Type B pancreatic cell (in vitro differentiated cells): ENCODE measurements around the gene RUVBL1. TPM values are rescaled to one million over a fixed set of nuclear protein-coding genes. Genes with fewer than 3 reads are reported as not detected.

Experiments used
- DNase-seq: peaks from one replicate; pipeline ENCODE4 v3.0.0; 2021; ENCODE audit warnings: mixed read lengths; ENCODE audit not compliant: unreplicated experiment; ENCODE audit errors: extremely low spot score
- H3K27ac Mint-ChIP-seq: 2 replicates; pipeline ENCODE4 v1.8.0; 2021; ENCODE audit warnings: mild to moderate bottlenecking, mixed read lengths
- H3K27me3 Mint-ChIP-seq: 2 replicates; pipeline ENCODE4 v1.8.0; 2021; ENCODE audit warnings: mixed read lengths
- H3K36me3 Mint-ChIP-seq: 2 replicates; pipeline ENCODE4 v1.8.0; 2021; ENCODE audit warnings: mixed read lengths
- H3K4me1 Mint-ChIP-seq: one replicate; pipeline ENCODE4 v1.8.0; 2021; ENCODE audit warnings: mixed read lengths; ENCODE audit not compliant: unreplicated experiment
- H3K4me3 Mint-ChIP-seq: 2 replicates; pipeline ENCODE4 v1.8.0; 2021; ENCODE audit warnings: mild to moderate bottlenecking, mixed read lengths
- H3K9me3 Mint-ChIP-seq: 2 replicates; pipeline ENCODE4 v1.8.0; 2021; ENCODE audit warnings: mixed read lengths
- CTCF ChIP-seq: fragments of 200-600 bp; sonication (generic); conservative IDR thresholded peaks from 2 replicates; pipeline ENCODE4 v1.5.0; 2021; ENCODE audit warnings: antibody characterized with exemption, mild to moderate bottlenecking
- total RNA-seq: library from RNA; stranded (reverse); gene quantifications from 2 replicates; pipeline ENCODE4 v1.2.1, GENCODE V29; 2021; ENCODE audit warnings: low replicate concordance

RUVBL1 gene
- total RNA-seq, 1 donor from 2014 or later: 61.1 TPM

GRCh38 chr3:128081846-128082245, 41.8 kb downstream of the RUVBL1 start:
- Mint-ChIP-seq H3K4me1 (peaks cover 6% of the 10 kb centered on the region), H3K27ac (no peak overlapping the region), H3K27me3 (no peaks in the 10 kb centered on the region), H3K9me3 (no peaks in the 10 kb centered on the region), H3K4me3 (no peak overlapping the region), H3K36me3 (peaks cover 15% of the 10 kb centered on the region)
- no peak for TF ChIP-seq CTCF
- DNase-seq: no peak

GRCh38 chr3:128081226-128081625, 42.4 kb downstream of the RUVBL1 start:
- Mint-ChIP-seq H3K36me3 (peaks cover 15% of the 10 kb centered on the region), H3K27ac (no peak overlapping the region), H3K9me3 (no peaks in the 10 kb centered on the region), H3K27me3 (no peaks in the 10 kb centered on the region), H3K4me1 (peaks cover 6% of the 10 kb centered on the region), H3K4me3 (no peak overlapping the region)
- TF ChIP-seq CTCF: no peak
- DNase-seq: no peak

GRCh38 chr3:128080323-128081080, 43.1 kb downstream of the RUVBL1 start:
- Mint-ChIP-seq H3K4me3 (no peak overlapping the region), H3K27me3 (no peaks in the 10 kb centered on the region), H3K27ac (no peak overlapping the region), H3K36me3 (peaks cover 15% of the 10 kb centered on the region), H3K4me1 (peaks cover 6% of the 10 kb centered on the region), H3K9me3 (no peaks in the 10 kb centered on the region)
- TF ChIP-seq CTCF: no peak
- no peak for DNase-seq

GRCh38 chr3:128079823-128080222, 43.8 kb downstream of the RUVBL1 start:
- H3K27ac Mint-ChIP-seq: no peak overlapping the region
- H3K4me3 Mint-ChIP-seq: no peak overlapping the region
- H3K36me3 Mint-ChIP-seq: peaks cover 15% of the 10 kb centered on the region
- TF ChIP-seq CTCF: no peak
- no peaks in the 10 kb centered on the region for H3K27me3 Mint-ChIP-seq
- DNase-seq: no peak
- H3K4me1 Mint-ChIP-seq: peaks cover 13% of the 10 kb centered on the region
- no peaks in the 10 kb centered on the region for H3K9me3 Mint-ChIP-seq

- no peaks in the 10 kb centered on the region for H3K27me3 Mint-ChIP-seq
- H3K36me3 Mint-ChIP-seq: peaks cover 15% of the 10 kb centered on the region
- H3K27ac Mint-ChIP-seq: no peak overlapping the region
- no peaks in the 10 kb centered on the region for H3K9me3 Mint-ChIP-seq
- peaks cover 14% of the 10 kb centered on the region for H3K4me1 Mint-ChIP-seq
- H3K4me3 Mint-ChIP-seq: no peak overlapping the region
- no peak for TF ChIP-seq CTCF
- no peak for DNase-seq
Measured at GRCh38 chr3:128078875-128079274, 44.7 kb downstream of the RUVBL1 start.
